Panc1 (cell line): ENCODE measurements around the gene ZCCHC2. TPM values are rescaled to one million over a fixed set of nuclear protein-coding genes. Genes with fewer than 3 reads are reported as not detected.

Experiments used
- ATAC-seq: fragments of 200-7000 bp; cut with Tn5 transposase; 2 replicates; pipeline ENCODE4 v1.9.1; 2020; ENCODE audit warnings: mild to moderate bottlenecking, moderate library complexity
- BruUV-seq: library from RNA; stranded (reverse); fragments of 400-500 nt; replicated peaks from 2 replicates; lab custom pipeline; 2021; lab: Mats Ljungman, UMichigan
- CTCF ChIA-PET: fragments of 300-600 bp; sonication (Branson Sonifier 250); formaldehyde crosslinking; loops from one replicate; lab custom pipeline; 2022; ENCODE audit warnings: antibody characterized with exemption; lab: Charles Lee
- POLR2A ChIA-PET: fragments of 300-600 bp; sonication (Branson Sonifier 250); formaldehyde crosslinking; loops from one replicate; lab custom pipeline; 2022; ENCODE audit warnings: antibody characterized with exemption; lab: Charles Lee
- DNase-seq: peaks from one replicate; pipeline ENCODE4 v3.0.0-alpha.2; 2010; ENCODE audit warnings: low read depth, low spot score
- H3K27ac ChIP-seq: 2 replicates; pipeline ENCODE4 v1.5.1; 2011; ENCODE audit warnings: mild to moderate bottlenecking, low read length, inconsistent platforms
- H3K27me3 ChIP-seq: fragments of 200-500 bp; sonication (Bioruptor generic); 2 replicates; pipeline ENCODE4 v1.6.0; 2014; ENCODE audit warnings: low read length, inconsistent platforms; ENCODE audit not compliant: control insufficient read depth, insufficient read depth
- H3K36me3 ChIP-seq: fragments of 200-500 bp; sonication (Bioruptor generic); 2 replicates; pipeline ENCODE4 v1.5.1; 2014; ENCODE audit warnings: inconsistent platforms, mild to moderate bottlenecking, low read length, moderate library complexity; ENCODE audit not compliant: control insufficient read depth, insufficient read depth
- H3K4me1 ChIP-seq: 2 replicates; pipeline ENCODE4 v1.5.1; 2011; ENCODE audit warnings: inconsistent platforms, mild to moderate bottlenecking, low read length, moderate library complexity; ENCODE audit not compliant: control insufficient read depth, insufficient read depth
- H3K4me3 ChIP-seq, 2 experiments: 2 replicates each; pipeline ENCODE4 v1.5.1; 2011 to 2012; ENCODE audit warnings: low read depth in 2 of 2, low read length in 2 of 2, mild to moderate bottlenecking in 2 of 2, inconsistent platforms in 1 of 2, moderate library complexity in 1 of 2
- H3K9me3 ChIP-seq: fragments of 200-500 bp; sonication (Bioruptor generic); 2 replicates; pipeline ENCODE4 v1.5.1; 2014; ENCODE audit warnings: low read depth, mild to moderate bottlenecking, inconsistent platforms, low read length, moderate library complexity; ENCODE audit not compliant: control insufficient read depth, insufficient read depth
- POLR2AphosphoS5 ChIP-seq: IDR thresholded peaks from 2 replicates; pipeline ENCODE4 v1.6.1; 2012; ENCODE audit warnings: mild to moderate bottlenecking, low read depth, low read length, moderate library complexity
- SIN3A ChIP-seq: IDR thresholded peaks from 2 replicates; pipeline ENCODE4 v1.6.1; 2012; ENCODE audit warnings: low read depth, mild to moderate bottlenecking, low read length, moderate library complexity, borderline replicate concordance; ENCODE audit not compliant: insufficient read depth
- TCF7L2 ChIP-seq: IDR thresholded peaks from 2 replicates; pipeline ENCODE4 v1.6.1; 2011; ENCODE audit warnings: mild to moderate bottlenecking, low read depth, low read length, inconsistent platforms
- in situ Hi-C: cut with HindIII; loops from 2 replicates; pipeline ENCODE4 v1.10.0; 2016; ENCODE audit warnings: low sequenced_read_pairs, low pct_unique_long_range_greater_than_20kb
- intact Hi-C: fragments of 100-400 bp; cut with micrococcal nuclease; formaldehyde crosslinking; loops from one replicate; pipeline ENCODE4 v1.10.0; 2022; ENCODE audit not compliant: unreplicated experiment
- total RNA-seq: library from RNA; stranded (reverse); gene quantifications from one replicate; pipeline ENCODE4 v1.2.1, GENCODE V29; 2021; ENCODE audit not compliant: unreplicated experiment
- TF ChIP-seq, protein P1 (sequence below): fragments of 450-650 bp; IDR thresholded peaks from 2 replicates; pipeline ENCODE4 v1.5.1; 2017; ENCODE audit warnings: mild to moderate bottlenecking
- TF ChIP-seq, protein P2 (sequence below), 2 experiments: IDR thresholded peaks; 2 replicates each; pipeline ENCODE4 v1.6.1; 2011 to 2012; ENCODE audit warnings: low read depth in 2 of 2, control low read depth in 1 of 2, low read length in 1 of 2, mild to moderate bottlenecking in 1 of 2, moderate library complexity in 1 of 2; ENCODE audit not compliant: insufficient read depth in 1 of 2

ZCCHC2 gene
- total RNA-seq, 1 experiment from 2014 or later: 18.2 TPM

DNA sequence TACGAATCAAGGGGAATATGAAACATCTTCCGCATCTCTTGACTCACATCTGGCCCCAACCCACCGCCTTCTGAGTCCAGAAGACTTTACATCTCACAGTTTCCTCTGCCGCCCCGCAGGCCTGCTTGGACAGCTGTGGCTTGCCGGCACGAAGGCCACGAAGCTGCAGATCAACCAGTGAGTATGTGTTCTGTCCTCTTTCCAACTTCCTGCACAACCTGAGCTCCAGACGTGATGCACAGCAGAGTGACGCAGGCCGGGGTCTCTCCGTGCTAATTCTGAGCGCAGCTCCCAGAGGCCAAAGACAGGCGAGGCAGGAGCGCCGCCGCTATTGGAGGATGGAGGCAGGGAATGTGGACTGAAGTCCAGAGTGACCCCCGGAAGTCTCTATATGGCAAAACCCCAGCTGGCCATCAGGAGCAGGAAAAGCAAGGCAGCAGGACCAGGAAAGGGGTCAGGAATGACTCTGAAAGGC lies 93.5 kb downstream of the ZCCHC2 start:
- in situ Hi-C loops: no loop called here
- BruUV-seq: no TSS peak
- POLR2A ChIA-PET: no interaction called here

DNA sequence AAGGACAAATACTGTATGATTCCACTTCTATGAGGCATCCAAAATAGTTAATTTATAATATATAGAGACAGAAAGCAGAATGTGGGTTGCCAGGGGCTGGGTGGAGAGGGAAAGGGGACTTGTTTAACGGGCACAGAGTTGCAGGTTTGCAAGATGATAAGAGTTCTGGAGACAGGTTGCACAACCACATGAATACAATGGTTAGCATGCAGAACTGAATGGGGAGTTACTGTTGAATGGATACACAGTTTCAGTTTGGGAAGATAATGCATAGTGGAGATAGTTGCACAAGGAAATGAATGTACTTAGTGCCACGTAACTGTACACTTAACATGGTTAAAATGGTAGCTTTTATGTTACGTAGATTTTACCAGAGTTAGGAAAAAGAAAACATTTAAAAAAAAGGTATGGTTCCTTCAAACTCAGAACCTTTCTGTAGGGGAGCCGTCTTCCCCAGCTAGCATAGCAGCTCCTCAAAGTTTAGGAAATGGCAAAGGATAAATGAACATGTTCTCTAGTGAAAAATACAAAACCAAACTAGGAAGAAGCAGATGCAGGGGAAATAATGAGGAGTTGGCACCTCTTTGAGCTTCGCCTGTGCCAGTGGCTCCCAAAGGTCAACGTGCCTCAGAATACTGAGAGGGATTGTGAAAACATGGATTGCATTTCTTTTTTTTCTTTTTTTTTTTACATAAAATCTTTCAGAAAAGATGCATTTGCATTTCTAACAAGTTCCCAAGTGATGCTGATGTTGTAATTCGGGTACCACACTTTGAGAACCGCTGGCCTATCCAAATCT lies 95.2 kb downstream of the ZCCHC2 start:
- in situ Hi-C loops: no loop called here
- BruUV-seq: no TSS peak
- CTCF ChIA-PET: no interaction called here

More for the DNA sequence above, 93.5 kb downstream of the ZCCHC2 start:
- Histone ChIP-seq H3K27me3 (no peaks in the 10 kb centered on the region), H3K9me3 (no peaks in the 10 kb centered on the region), H3K36me3 (no peaks in the 10 kb centered on the region), H3K4me3 (no peak overlapping the region), H3K27ac (no peak overlapping the region), H3K4me1 (no peaks in the 10 kb centered on the region)
- CTCF ChIA-PET: no interaction called here
- DNase-seq (no peak), ATAC-seq (no peak)
- TF ChIP-seq TCF7L2 (no peak), SIN3A (no peak), POLR2AphosphoS5 (no peak)
- TF ChIP-seq, protein P1, sequence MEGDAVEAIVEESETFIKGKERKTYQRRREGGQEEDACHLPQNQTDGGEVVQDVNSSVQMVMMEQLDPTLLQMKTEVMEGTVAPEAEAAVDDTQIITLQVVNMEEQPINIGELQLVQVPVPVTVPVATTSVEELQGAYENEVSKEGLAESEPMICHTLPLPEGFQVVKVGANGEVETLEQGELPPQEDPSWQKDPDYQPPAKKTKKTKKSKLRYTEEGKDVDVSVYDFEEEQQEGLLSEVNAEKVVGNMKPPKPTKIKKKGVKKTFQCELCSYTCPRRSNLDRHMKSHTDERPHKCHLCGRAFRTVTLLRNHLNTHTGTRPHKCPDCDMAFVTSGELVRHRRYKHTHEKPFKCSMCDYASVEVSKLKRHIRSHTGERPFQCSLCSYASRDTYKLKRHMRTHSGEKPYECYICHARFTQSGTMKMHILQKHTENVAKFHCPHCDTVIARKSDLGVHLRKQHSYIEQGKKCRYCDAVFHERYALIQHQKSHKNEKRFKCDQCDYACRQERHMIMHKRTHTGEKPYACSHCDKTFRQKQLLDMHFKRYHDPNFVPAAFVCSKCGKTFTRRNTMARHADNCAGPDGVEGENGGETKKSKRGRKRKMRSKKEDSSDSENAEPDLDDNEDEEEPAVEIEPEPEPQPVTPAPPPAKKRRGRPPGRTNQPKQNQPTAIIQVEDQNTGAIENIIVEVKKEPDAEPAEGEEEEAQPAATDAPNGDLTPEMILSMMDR: no peak
- TF ChIP-seq, protein P2, sequence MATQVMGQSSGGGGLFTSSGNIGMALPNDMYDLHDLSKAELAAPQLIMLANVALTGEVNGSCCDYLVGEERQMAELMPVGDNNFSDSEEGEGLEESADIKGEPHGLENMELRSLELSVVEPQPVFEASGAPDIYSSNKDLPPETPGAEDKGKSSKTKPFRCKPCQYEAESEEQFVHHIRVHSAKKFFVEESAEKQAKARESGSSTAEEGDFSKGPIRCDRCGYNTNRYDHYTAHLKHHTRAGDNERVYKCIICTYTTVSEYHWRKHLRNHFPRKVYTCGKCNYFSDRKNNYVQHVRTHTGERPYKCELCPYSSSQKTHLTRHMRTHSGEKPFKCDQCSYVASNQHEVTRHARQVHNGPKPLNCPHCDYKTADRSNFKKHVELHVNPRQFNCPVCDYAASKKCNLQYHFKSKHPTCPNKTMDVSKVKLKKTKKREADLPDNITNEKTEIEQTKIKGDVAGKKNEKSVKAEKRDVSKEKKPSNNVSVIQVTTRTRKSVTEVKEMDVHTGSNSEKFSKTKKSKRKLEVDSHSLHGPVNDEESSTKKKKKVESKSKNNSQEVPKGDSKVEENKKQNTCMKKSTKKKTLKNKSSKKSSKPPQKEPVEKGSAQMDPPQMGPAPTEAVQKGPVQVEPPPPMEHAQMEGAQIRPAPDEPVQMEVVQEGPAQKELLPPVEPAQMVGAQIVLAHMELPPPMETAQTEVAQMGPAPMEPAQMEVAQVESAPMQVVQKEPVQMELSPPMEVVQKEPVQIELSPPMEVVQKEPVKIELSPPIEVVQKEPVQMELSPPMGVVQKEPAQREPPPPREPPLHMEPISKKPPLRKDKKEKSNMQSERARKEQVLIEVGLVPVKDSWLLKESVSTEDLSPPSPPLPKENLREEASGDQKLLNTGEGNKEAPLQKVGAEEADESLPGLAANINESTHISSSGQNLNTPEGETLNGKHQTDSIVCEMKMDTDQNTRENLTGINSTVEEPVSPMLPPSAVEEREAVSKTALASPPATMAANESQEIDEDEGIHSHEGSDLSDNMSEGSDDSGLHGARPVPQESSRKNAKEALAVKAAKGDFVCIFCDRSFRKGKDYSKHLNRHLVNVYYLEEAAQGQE (IDR thresholded peaks at IDR 0.05; ENCODE audit: insufficient read depth in 1 of 2, low read depth in 2 of 2, low read length in 1 of 2): no peak
- intact Hi-C loops: no loop called here

More for the DNA sequence above, 95.2 kb downstream of the ZCCHC2 start:
- no peaks in the 10 kb centered on the region for H3K27me3 ChIP-seq
- intact Hi-C loops: no loop called here
- H3K4me3 ChIP-seq: no peak overlapping the region
- ATAC-seq (no peak), DNase-seq (no peak)
- POLR2A ChIA-PET: no interaction called here
- TF ChIP-seq POLR2AphosphoS5 (no peak), SIN3A (no peak), TCF7L2 (no peak)
- TF ChIP-seq, protein P2 (IDR thresholded peaks at IDR 0.05; ENCODE audit: insufficient read depth in 1 of 2, low read depth in 2 of 2, low read length in 1 of 2): no peak
- TF ChIP-seq, protein P1: no peak
- no peaks in the 10 kb centered on the region for H3K9me3 ChIP-seq
- H3K27ac ChIP-seq: no peak overlapping the region
- no peaks in the 10 kb centered on the region for H3K36me3 ChIP-seq
- no peaks in the 10 kb centered on the region for H3K4me1 ChIP-seq
